Cortex of kidney (tissue), 1 donor: ENCODE results near the gene CCDC7.
"Not testable (repeated sequence)": the region's sequence is repeated elsewhere in the genome, so short reads cannot be mapped to it uniquely, and the experiment has no call there.

ENCODE experiments used
- DNase-seq: peaks from one replicate; lab custom pipeline; 2025; lab: John Stamatoyannopoulos, UW

The CCDC7 gene

DNA sequence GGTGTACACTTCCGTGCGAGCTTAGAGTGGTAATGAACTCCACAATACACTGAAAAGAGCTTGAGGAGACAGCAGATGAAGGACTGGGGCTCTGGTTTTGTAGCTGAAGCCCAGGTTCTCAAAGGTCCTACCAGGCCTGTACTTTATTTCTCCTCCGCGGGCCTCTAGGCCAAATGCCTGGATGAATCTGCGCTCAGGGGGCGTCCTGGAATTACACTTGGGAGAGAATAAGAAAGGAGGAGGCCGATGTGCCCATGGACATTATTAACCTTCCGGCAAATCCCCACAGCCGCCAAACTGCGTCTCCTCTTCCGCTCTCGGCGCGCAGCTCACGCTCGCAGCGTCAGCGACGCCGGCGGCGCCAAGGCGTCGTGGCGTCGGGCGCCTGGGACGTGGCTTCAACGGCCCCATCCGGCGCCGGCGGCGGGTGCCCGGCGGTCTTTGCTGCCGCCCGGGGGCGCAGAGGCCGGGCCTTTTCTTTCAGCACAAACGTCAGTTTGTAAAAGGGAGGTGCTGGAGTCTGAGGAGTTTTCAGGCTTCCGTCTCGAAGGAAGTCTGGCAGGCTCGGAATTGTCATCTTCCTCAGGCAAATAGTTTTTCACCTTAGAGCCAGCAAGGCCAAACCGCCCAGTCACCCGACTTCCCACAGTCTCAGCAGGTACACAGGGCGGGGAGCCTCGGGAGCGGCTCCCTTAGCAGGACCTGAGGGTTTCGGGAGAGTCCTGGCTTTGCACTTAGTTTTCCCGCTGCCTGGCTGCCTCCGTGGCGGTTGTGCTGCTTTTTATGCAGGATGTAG lies at the start of gene CCDC7:
CCDC7 (plus strand) TSS at position 401 of the 796 bp plus-strand sequence. CDS start 5,503 bp downstream, outside the sequence.
- peak; percentile 44 for DNase-seq

DNA sequence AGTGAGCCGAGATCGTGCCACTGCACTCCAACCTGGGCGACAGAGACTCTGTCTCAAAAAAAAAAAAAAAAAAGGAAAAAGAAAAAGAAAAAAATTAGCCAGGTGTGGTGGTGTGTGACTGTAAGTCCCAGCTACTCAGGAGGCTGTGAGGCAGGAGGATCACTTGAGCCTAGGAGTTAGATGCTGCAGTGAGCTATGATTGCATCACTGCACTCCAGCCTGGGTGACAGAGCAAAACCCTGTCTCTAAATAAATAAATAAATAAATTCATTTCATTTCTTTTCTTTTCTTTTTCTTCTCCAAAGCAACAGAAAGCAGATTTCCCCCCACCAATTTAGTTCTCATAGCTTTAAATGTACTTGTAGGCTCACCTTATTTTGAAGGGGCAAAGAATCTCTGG lies 48.8 kb upstream of the CCDC7 start:
- not testable (repeated sequence) for DNase-seq

DNA sequence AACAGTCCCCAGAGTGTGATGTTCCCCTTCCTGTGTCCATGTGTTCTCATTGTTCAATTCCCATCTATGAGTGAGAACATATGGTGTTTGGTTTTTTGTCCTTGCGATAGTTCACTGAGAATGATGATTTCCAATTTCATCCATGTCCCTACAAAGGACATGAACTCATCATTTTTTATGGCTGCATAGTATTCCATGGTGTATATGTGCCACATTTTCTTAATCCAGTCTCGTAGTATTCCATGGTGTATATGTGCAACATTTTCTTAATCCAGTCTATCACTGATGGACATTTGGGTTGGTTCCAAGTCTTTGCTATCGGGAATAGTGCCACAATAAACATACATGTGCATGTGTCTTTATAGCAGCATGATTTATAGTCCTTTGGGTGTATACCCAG lies 46.2 kb upstream of the CCDC7 start:
- DNase-seq = not testable (repeated sequence)

DNA sequence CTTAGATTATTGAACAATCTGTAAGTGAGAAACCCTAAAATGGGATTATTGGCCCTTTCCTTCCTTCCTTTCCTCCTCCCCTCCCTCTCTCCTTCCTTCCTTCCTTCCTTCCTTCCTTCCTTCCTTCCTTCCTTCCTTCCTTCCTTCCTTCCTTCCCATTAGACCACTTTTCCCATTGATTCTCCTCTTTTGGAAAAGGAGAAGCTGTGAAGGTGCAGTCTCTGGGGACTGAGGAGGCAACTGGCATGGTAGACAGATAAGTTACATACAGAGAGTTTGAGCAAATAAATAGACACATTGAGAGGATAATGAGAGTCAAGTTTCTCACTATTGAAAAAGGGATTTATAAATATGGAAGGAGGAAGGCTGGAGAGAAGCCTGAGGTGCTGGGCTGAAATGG lies 45.0 kb upstream of the CCDC7 start:
- no peak for DNase-seq

DNA sequence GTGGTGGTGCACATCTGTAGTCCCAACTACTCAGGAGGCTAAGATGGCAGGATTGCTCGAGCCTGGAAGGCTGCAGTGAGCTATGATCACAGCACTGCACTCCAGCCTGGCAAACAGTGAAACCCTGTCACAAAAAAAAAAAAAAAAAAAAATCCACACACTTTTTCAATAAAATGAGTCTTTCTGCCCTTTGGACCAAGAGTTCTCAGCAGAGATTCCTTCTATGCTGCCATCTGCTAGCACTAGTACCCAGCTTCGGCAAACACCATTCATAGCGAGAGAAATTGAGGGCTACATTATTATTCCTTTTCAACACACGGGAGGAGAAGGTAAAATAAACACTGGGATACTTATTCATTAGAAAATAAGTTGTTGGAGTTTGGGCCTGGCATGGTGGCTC lies 43.4 kb upstream of the CCDC7 start:
- DNase-seq = no peak

DNA sequence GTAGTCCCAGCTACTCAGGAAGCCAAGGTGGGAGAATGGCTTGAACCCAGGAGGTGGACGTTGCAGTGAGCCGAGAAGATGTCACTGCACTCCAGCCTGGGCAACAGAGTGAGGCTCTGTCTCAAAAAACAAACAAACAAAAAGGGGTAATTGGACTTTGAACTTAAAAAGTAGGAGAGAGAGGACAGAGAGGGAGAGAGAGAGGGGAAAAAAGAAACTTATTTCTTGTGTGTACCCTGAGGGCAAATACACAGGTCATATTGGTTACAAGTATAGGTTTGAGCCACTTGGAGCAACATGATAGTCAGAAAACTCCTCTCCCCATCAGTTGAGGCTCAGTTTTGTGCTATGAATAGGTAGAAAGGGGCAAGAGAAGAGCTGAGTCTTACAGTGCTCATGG lies 42.8 kb upstream of the CCDC7 start:
- no peak for DNase-seq

DNA sequence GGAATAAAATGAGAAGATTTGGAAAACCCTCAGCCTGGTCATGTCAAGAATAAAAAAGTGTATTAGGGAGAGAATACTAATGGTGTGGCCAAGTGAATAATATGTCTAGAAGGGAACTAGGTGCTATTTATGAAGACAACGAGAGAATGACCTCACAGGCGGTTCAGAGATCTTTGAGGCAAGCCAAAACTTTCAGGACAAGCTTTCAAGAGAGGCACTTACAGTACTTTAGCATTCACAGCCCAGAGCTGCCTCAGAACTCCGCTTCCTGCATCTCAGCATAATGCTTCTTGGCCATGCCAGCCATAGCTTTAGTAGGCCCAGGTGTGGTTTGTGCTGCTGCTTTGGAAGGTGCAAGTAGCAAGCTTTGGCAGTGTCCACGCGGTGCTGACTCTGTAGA lies 37.2 kb upstream of the CCDC7 start:
- DNase-seq = no peak

DNA sequence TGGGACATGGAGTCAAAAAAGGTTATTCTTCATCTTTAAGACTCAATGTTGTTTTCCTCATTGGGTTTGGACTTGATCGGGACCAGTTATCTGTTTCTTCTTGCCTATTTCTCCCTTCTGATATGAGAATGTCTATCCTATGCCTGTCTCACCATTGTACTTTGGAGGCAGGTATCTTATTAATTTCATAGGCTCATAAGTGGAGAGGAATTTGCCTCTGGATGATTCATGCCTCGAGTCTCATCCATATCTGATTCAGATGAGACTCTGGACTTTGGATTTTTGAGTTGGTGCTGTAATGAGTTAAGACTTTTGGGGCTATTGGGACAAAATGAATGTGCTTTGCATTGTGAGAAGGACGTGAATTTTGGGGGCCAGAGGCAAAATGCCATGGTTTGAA lies 36.2 kb upstream of the CCDC7 start:
- DNase-seq = no peak

DNA sequence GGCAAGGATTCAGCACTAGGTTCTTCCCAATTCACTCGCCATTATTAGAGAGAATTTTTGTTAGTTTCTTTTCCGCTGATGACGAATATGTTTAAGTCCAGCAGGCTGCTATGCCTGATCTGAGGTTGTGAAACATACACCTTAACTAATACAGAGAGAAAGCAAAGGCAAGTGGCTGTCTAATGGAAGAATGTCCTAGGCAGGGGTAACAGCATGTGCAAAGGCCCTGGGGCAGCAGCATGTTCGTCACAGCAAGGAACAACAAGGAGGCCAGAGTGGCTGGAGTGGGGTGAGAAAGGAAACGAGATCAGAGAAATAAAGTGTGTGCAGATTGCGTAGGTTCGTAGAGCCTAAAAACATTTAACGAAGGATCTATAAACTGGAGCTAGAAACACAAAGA lies 35.4 kb upstream of the CCDC7 start:
- DNase-seq = no peak

DNA sequence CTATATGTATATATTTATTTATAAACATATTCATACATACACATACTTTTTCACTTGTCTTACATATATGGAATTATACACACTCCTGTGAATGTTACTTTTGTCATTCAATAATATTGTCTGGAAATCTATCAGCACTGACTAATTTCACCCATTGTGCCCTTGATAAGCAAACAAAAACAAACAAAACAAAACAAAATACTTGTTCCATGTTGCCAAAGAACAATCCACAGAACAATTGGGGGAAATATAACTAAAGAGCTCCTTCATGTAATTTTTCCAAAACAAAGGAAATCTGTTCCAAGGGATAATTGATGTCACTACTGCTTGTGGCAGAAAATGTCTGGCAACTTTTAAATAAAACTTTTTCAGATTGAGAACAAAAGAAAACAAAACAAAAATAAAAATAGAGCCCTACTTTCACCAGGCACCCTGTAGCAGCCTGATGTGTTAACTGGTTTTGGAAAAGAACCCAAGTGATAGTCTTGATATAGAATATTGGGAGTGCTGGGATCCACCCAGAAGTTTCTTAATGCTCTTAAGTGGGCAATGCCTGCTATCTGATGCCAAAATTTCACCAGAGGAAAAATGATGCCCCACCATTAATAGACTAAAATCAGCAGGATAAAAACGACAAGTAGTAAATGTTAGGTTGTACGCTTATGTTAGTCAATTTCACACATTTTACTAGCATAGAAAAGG lies 34.0 kb upstream of the CCDC7 start:
- no peak for DNase-seq

DNA sequence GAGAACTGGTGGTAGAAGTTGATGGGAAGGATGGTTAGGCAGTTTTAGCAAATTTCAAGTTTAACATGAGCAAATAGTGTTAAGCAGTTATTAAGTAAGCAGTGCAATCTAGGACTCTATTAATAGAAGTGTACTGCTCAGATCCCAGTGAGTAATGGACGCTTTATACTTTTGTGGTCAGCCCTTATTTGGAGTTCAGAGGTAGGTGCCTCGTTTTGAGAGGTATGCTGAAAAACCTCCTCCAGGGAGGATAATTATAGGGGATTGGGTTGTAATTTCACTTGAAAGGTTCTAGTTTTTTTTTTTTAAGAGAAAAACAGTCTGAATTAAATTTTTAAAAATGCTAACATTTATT lies 33.5 kb upstream of the CCDC7 start:
- no peak for DNase-seq

DNA sequence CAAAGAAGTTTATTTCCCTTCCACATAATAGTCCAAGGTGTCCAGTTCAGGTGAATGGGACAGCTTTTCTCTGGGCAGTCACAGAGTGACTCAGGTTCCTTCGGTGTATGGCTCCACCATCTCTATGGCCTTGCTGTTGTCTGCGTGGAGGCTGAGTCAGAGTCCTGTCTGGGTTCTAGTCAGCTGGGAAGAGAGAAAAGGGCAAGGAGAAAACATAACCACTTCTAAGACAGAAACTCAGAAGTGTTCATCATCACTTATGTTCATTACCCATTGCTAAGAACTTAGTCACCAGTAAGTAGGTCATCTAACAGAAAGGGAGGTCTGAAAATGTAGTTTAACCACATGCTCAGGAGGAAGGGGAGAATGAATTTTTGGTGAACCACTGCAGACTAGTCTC lies 32.4 kb upstream of the CCDC7 start:
- DNase-seq = no peak

DNA sequence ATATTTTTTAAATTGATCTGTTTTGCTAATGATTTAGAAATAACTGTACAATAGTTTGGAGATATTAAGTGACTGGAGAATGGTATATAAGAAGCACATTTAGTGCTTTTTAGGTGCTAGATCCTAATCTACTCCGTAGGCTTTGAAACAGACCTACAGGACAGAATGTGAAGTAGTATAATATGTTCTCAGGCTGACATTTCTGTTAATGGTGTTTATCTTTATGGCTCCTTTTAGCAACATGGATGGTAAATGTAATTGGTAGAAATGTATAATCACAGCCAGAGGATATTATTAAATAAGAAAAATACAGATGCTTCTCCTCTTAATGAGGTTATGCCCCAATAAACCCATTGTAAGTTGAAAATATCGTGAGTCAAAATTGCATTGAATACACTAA lies 30.6 kb upstream of the CCDC7 start:
- DNase-seq = no peak

DNA sequence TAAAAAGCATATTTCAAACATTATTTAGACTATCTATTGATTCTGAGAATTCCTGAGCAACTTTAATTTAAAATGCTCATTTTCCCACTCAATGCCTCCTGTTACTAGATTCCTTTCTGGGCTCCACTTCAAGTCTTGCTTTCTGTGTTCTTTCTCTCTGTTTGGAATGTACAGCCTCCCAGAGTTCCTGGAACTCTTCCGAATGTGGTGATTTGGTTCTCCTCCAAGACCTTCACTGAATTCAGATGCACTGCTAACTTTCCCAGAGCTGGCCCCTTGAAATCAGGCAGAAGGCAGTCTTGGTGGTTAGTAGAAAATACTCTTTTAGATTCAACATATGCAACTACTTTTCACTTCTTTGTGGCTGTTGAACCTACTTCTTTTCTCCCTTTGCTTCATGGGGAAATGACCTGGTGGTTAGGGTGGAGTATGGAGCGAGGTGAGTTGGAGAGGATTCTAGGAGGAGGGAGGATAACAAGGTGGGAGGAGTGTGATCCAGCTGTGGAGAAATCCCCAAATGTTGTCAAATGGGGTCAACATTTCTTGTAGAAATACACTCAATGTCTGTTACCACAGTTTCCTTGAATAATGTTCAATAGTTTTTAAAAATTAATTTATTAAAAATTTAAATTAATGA lies 27.9 kb upstream of the CCDC7 start:
- DNase-seq = no peak

DNA sequence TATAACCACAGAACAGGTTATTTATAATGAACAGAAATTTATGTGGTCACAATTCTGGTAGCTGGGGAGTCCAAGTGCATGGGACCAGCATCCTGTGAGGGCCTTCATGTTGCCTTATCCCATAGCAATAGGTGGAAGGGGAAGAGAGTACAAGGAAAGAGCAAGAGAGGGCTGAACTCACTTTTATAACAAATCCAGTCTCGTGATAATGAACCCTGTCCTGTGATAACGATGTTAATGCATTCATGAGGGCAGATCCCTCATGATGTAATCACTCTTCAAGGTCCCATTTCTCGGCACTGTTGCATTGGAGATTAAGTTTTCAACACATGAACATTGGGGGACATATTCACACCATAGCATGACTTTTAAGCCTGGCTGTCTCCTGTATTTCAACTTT lies 27.4 kb upstream of the CCDC7 start:
- DNase-seq = no peak

DNA sequence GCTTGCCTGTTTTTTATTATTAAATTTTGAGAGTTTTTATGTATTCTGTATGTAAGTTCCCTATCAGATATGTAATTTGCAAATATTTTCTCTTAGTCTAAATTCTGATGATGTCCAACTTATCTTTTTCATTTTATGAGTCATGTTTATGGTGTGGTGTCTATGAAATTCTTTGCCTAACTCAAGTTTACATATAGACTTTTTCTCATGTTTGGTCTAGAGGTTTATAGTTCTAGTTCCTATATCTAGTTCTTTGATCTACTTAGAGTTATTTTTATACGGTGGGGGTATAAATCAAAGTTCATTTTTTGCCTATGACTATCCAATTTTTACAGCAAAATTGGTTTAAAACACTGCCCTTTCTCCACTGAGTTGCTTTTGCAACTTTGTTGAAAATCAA lies 26.3 kb upstream of the CCDC7 start:
- DNase-seq = no peak

DNA sequence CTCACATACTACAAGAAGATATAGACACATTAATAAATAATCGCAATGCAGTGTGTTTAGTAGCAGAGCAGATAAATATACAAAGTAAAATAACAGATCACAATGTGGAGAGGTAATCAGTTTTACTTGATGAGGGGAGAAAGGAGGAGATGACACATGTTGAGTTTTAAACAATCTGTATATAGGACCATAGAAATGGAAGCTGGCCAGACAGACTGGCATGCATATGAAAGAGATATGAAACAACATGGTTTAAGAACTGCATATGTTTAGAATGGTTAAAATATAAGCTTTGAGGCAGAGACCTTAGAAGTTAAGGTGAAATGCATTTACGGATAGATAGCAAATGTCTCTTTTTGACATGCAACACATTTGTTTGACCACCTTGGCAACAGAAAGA lies 19.8 kb upstream of the CCDC7 start:
- DNase-seq = no peak

DNA sequence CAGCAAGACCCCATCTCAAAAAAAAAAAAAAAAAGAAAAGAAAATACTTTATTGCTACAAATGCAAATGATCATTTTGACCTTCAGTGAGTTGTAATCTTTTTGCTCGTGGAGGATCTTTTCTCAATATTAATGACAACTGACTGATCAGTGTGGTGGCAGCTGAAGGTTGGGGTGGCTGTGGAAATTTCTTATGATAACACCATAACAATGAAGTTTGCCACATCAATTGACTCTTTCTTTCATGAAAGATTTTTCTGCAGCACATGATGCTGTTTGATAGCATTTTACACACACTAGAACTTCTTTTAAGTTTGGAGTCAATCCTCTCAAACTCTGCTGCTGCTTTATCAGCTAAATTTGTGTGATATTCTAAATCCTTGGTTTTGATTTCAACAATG lies 12.4 kb upstream of the CCDC7 start:
- no peak for DNase-seq

DNA sequence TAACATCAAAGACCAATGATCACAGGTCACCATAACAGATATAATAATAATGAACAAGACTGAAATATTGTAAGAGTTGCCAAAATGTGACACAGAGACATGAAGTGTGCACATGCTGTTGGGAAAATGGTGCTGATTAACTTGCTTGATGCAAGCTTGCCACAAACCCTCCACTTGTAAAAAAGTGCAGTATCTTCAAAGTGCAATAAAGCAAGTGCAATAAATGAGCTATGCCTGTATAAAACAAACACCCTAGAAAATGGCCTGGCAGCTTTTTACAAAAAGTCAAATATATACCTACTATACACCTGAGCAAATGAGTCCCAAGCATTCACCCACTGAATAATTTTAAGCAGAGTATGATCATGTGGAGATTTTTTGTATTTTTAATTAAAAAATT lies 9.7 kb upstream of the CCDC7 start:
- no peak for DNase-seq

DNA sequence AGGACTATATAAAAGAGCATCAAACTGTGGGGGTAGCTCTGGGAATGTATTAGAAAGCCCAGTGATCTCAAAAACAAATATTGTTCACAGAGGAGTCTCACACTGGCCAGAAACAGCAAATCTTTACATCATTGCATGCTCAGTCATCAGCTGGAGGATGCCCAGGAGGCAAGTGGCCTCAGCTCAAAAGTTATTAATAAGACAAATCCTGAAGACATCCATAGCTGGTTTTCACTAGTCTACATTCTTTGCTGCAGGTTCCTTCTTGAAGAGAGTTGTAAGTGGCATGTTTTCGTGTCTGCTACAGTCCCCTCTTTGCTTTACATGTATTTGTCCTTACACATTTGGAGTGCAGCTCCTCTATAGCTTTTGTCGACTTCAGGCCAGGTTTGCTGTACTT lies 8.6 kb upstream of the CCDC7 start:
- no peak for DNase-seq

DNA sequence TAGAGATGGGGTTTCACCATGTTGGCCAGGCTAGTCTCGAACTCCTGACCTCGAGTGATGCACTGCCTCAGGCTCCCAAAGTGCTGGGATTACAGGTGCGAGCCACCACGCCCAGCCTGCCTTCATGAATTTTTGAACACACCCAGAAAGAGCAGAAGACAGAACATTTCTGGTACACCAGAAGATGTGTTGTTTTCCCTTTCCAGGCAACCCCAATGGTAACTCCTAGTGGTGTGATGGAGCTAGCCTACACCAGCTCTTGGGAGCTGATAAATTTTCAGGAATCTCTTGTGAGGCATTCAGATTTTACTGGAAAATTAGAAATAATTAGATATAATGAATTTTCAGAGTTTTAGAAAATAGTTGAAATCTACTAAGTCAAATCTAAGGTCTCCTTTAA lies 904 bp upstream of the CCDC7 start:
- no peak for DNase-seq

DNA sequence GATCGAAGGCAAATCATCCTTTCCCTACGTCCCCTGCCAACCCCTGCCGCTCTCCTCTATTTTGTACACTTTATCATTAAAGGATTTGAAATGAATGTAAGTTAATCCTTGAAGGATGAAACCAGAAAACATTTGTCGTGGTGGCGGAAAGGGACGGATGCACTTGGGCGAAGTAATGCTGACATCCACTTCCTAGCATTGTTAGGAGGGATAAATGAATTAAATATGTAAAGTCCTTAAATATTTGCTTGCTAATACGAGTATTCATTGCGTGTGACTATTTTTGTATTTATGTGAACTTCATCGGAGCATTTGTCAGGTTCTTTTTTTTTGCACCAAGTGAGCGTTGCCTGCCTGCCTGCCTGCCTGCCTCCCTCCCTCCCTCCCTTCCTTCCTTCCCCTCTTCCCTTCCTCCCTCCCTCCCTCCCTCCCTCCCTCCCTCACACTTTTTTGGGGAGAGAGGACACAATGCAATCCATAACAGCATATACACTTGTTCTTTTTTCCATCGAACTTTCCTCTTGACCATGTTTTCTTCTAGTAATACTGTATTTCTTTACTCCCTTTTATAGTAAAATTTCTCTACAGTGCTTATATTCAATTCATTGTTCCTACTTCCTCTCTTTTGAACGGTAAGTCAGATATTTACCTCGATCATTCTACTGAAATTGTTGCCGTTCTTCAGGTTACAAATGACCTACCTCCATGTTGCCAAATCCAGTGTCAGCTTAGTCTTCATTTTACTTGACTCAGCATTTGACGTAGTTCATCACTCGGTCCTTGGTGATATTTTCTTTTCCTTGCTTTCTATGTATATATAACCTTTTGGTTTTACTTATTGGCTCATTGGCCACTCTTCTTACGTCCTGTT lies 831 bp downstream of the CCDC7 start:
- DNase-seq = no peak
